GM12878 (cell line): ENCODE measurements around the gene ZNF324. TPM values are rescaled to one million over a fixed set of nuclear protein-coding genes. Genes with fewer than 3 reads are reported as not detected.
A peak's percentile ranks its signal among the peaks of the same experiment; 100 is the strongest.

Experiments
- ATAC-seq: fragments of 200-7000 bp; cut with Tn5 transposase; 3 replicates; pipeline ENCODE4 v1.9.1; 2020; ENCODE audit warnings: mild to moderate bottlenecking, moderate library complexity
- BruUV-seq: library from RNA; stranded (reverse); fragments of 400-500 nt; replicated peaks from 2 replicates; lab custom pipeline; 2021; lab: Mats Ljungman, UMichigan
- CTCF ChIA-PET: fragments of 300-600 bp; sonication (Branson Sonifier 250); formaldehyde crosslinking; extraction: SDS; loops from one replicate; lab custom pipeline; 2021; ENCODE audit warnings: inconsistent platforms; lab: Yijun Ruan, JAX
- POLR2A ChIA-PET: fragments of 350-600 bp; formaldehyde crosslinking; extraction: SDS; loops from one replicate; lab custom pipeline; 2021; ENCODE audit warnings: inconsistent platforms; lab: Charles Lee
- RAD21 ChIA-PET: fragments of 300-600 bp; sonication (Branson Sonifier 250); formaldehyde crosslinking; loops from one replicate; lab custom pipeline; 2023; ENCODE audit warnings: antibody characterized with exemption; ENCODE audit not compliant: unreplicated experiment; lab: Charles Lee
- SMC1A ChIA-PET: fragments of 300-600 bp; sonication (Branson Sonifier 250); formaldehyde crosslinking; loops from one replicate; lab custom pipeline; 2023; ENCODE audit not compliant: unreplicated experiment, uncharacterized antibody; lab: Charles Lee
- DNase-seq: peaks from one replicate; pipeline ENCODE4 v3.0.0-alpha.2; 2011; ENCODE audit warnings: low read depth, low spot score
- FAIRE-seq: peaks from 3 replicates; lab custom pipeline; 2011; peaks lifted over from hg19 to GRCh38; lab: Jason Lieb, UNC
- H2AFZ ChIP-seq: 2 replicates; pipeline ENCODE4 v1.6.0; 2011; ENCODE audit warnings: low read depth, low read length, control low read depth; ENCODE audit not compliant: control insufficient read depth
- H3K27ac ChIP-seq: 2 replicates; pipeline ENCODE4 v1.5.1; 2011; ENCODE audit warnings: control low read depth; ENCODE audit not compliant: control insufficient read depth, insufficient read depth
- H3K27me3 ChIP-seq, 2 experiments: replicated peaks in 1 of 2; 2 replicates each; pipeline versions ENCODE4 v1.6.0 to v1.6.1; 2011; ENCODE audit warnings: low read length in 1 of 2; ENCODE audit not compliant: control insufficient read depth in 2 of 2, insufficient read depth in 2 of 2
- H3K36me3 ChIP-seq, 2 experiments: 2 replicates each; pipeline ENCODE4 v1.5.1; 2011; ENCODE audit warnings: low read length in 1 of 2; ENCODE audit not compliant: control insufficient read depth in 2 of 2, insufficient read depth in 2 of 2
- H3K4me1 ChIP-seq: 2 replicates; pipeline ENCODE4 v1.6.1; 2011; ENCODE audit warnings: mild to moderate bottlenecking, low read length, moderate library complexity, mixed read lengths; ENCODE audit not compliant: control insufficient read depth, insufficient read depth
- H3K4me2 ChIP-seq: 2 replicates; pipeline ENCODE4 v1.6.0; 2011; ENCODE audit warnings: control low read depth; ENCODE audit not compliant: control insufficient read depth, insufficient read depth
- H3K4me3 ChIP-seq: fragments of 200-600 bp; sonication (generic); 2 replicates; pipeline ENCODE4 v1.5.1; 2016
- H3K79me2 ChIP-seq: 2 replicates; pipeline ENCODE4 v1.6.0; 2011; ENCODE audit warnings: low read length; ENCODE audit not compliant: control insufficient read depth, insufficient read depth
- H3K9ac ChIP-seq: 2 replicates; pipeline ENCODE4 v1.8.0; 2011; ENCODE audit warnings: low read length, control low read depth, mixed read lengths; ENCODE audit not compliant: control insufficient read depth, insufficient read depth
- H3K9me3 ChIP-seq: replicated peaks from 3 replicates; pipeline ENCODE4 v1.5.1; 2011; ENCODE audit warnings: mild to moderate bottlenecking, low read length; ENCODE audit not compliant: control insufficient read depth, insufficient read depth
- H4K20me1 ChIP-seq: 2 replicates; pipeline ENCODE4 v1.6.0; 2011; ENCODE audit not compliant: control insufficient read depth, insufficient read depth
- ELK1 ChIP-seq: IDR thresholded peaks from 2 replicates; pipeline ENCODE4 v1.6.1; 2012; ENCODE audit warnings: low read depth, low read length, improper control_type of control experiment
- HDAC6 ChIP-seq: fragments of 200-600 bp; sonication (generic); IDR thresholded peaks from one replicate; pipeline ENCODE4 v1.8.0; 2017; ENCODE audit warnings: antibody characterized with exemption; ENCODE audit not compliant: unreplicated experiment
- MYC ChIP-seq: IDR thresholded peaks from 2 replicates; pipeline ENCODE4 v1.6.1; 2011; ENCODE audit warnings: mild to moderate bottlenecking, low read length, moderate library complexity, inconsistent platforms; ENCODE audit not compliant: insufficient read depth, insufficient replicate concordance, insufficient read length, severe bottlenecking
- NBN ChIP-seq: fragments of 450-650 bp; IDR thresholded peaks from 2 replicates; pipeline ENCODE4 v1.6.1; 2016
- PML ChIP-seq: IDR thresholded peaks from 2 replicates; pipeline ENCODE4 v1.6.1; 2012; ENCODE audit warnings: low read length, inconsistent platforms
- POLR2AphosphoS2 ChIP-seq: IDR thresholded peaks from 2 replicates; pipeline ENCODE4 v1.6.1; 2011; ENCODE audit warnings: low read depth, mild to moderate bottlenecking, low read length, improper control_type of control experiment, moderate library complexity
- SMC3 ChIP-seq: IDR thresholded peaks from 2 replicates; pipeline ENCODE4 v1.6.1; 2011; ENCODE audit warnings: low read length, improper control_type of control experiment, borderline replicate concordance
- SPI1 ChIP-seq: IDR thresholded peaks from 2 replicates; pipeline ENCODE4 v1.6.1; 2011; ENCODE audit warnings: low read depth, mild to moderate bottlenecking, low read length, moderate library complexity, borderline replicate concordance; ENCODE audit not compliant: insufficient read depth
- TCF12 ChIP-seq: IDR thresholded peaks from 2 replicates; pipeline ENCODE4 v1.6.1; 2011; ENCODE audit warnings: low read depth, mild to moderate bottlenecking, low read length
- USF2 ChIP-seq: IDR thresholded peaks from 2 replicates; pipeline ENCODE4 v1.6.1; 2011; ENCODE audit warnings: low read depth, low read length, improper control_type of control experiment, borderline replicate concordance
- WGBS: methylation state at CpG from one replicate; pipeline ENCODE4 v1.1.6; 2016; ENCODE audit warnings: low lambda C conversion rate; ENCODE audit not compliant: insufficient replicate concordance, insufficient coverage; ENCODE audit errors: missing lambda C conversion rate; 5-methylcytosine and 5-hydroxymethylcytosine counted together
- in situ Hi-C: fragments of 300-500 bp; cut with MboI; formaldehyde crosslinking; loops from 9 replicates; pipeline ENCODE4 v1.14.3; 2018; ENCODE audit warnings: mixed read lengths
- intact Hi-C: fragments of 100-400 bp; cut with micrococcal nuclease; formaldehyde crosslinking; loops from one replicate; pipeline ENCODE4 v1.14.2; 2022; ENCODE audit not compliant: unreplicated experiment
- polyA plus RNA-seq, 11 experiments: library from polyadenylated mRNA; depleted of rRNA in 4 of 11; unstranded in 6 of 11; stranded (reverse) in 5 of 11; fragments of >200 nt; fragmentation: Nextera tagmentation in 4 of 11; fragmentation: Illumina TruSeq in 1 of 11; extraction: Ambion mirVana in 4 of 11; extraction: Trizol in 1 of 11; gene quantifications; 1 replicate in 1 of 11; 2 replicates in 10 of 11; pipeline versions ENCODE4 v1.2.1 to v1.2.3, GENCODE V29; 2011 to 2016; ENCODE audit warnings: inconsistent platforms in 2 of 11, missing spikeins in 2 of 11, low read depth in 1 of 11
- total RNA-seq, 4 experiments: library from RNA; depleted of rRNA in 3 of 4; stranded (reverse); fragments of >200 nt in 3 of 4; fragmentation: Illumina TruSeq in 1 of 4; extraction: Trizol in 1 of 4; gene quantifications; 2 replicates each; pipeline versions ENCODE4 v1.2.1 to v1.2.3, GENCODE V29; 2013 to 2021

Gene ZNF324
- total and polyA plus RNA-seq, 10 of the 15 experiments (the other 5 are each of a cell fraction or from before 2014, with no cell fraction given) = 0.71 to 13.9 (median 7.0) TPM

- TF ChIP-seq HDAC6 = no peak
- TF ChIP-seq USF2 = no peak; the same call in 1 of the 2 replicates
- TF ChIP-seq, all 136 proteins: peak for 63
Observed at GRCh38 chr19:58475714-58476497, 9.0 kb downstream of the ZNF324 start, which contains the start of gene ZNF446 (continued).

- no peaks in the 10 kb centered on the region for H4K20me1 ChIP-seq
- WGBS = 3% methylated on average over 27 of the region's 27 CpGs
- POLR2A ChIA-PET = interaction anchor here (1.4 kb wide), 1 partner anchor 12 kb away, joined by 5 read pairs; no protein-coding TSS in a partner anchor
- peak overlapping the region; percentile 82 for H3K9ac ChIP-seq
- peaks cover 21% of the 10 kb centered on the region for H3K4me1 ChIP-seq
- TF ChIP-seq MYC (peak; percentile 48), NBN (0 out of 2 replicates have a peak, but pooled peaks have one; percentile 16), TCF12 (no peak), POLR2AphosphoS2 (0 out of 2 replicates have a peak, but pooled peaks have one; percentile 2), SMC3 (no peak), SPI1 (no peak), PML (peak; percentile 3; the same call in 1 of the 2 replicates), ELK1 (no peak)
- H3K36me3 ChIP-seq = peaks cover 5 to 7% of the 10 kb centered on the region in 2 experiments
- peak overlapping the region; percentile 50 for H3K4me3 ChIP-seq
- in situ Hi-C loops = no loop called here
- no peaks in the 10 kb centered on the region for H3K27me3 ChIP-seq
- FAIRE-seq = no peak
- H2AFZ ChIP-seq = peak overlapping the region; percentile 81
- intact Hi-C loops = loop anchor here (1.0 kb wide), 1 partner anchor 43 kb away; the partner anchor contains the start of gene ZBTB45
- BruUV-seq = no TSS peak
- RAD21 ChIA-PET = interaction anchor here (1.0 kb wide), 1 partner anchor 12 kb away, joined by 9 read pairs; no protein-coding TSS in a partner anchor
- no peaks in the 10 kb centered on the region for H3K9me3 ChIP-seq
- peak; percentile 3 for ATAC-seq
- SMC1A ChIA-PET = interaction anchor here (1.5 kb wide), 1 partner anchor 11 kb away, joined by 4 read pairs; no protein-coding TSS in a partner anchor
- no peaks in the 10 kb centered on the region; the same call in 1 of the 2 replicates for H3K79me2 ChIP-seq
- CTCF ChIA-PET = no interaction called here
- H3K4me2 ChIP-seq = peak overlapping the region; percentile 89
- peak overlapping the region; percentile 81 for H3K27ac ChIP-seq
- DNase-seq = no peak
Observed at GRCh38 chr19:58476498-58477015, 9.7 kb downstream of the ZNF324 start.
